Chondrocyte (in vitro differentiated cells): ENCODE data around the gene SLC28A1. TPM values are rescaled to one million over a fixed set of nuclear protein-coding genes. Genes with fewer than 3 reads are reported as not detected.
"Not testable (repeated sequence)": the region's sequence is repeated elsewhere in the genome, so short reads cannot be mapped to it uniquely, and the experiment has no call there.

Source experiments
- DNase-seq: peaks from one replicate; pipeline ENCODE4 v3.0.0; 2021; ENCODE audit warnings: mixed read lengths, low spot score
- H3K27ac Mint-ChIP-seq: one replicate; pipeline ENCODE4 v1.8.0; 2021; ENCODE audit warnings: mild to moderate bottlenecking, moderate library complexity, mixed read lengths; ENCODE audit not compliant: unreplicated experiment
- H3K27me3 Mint-ChIP-seq: 2 replicates; pipeline ENCODE4 v1.8.0; 2021; ENCODE audit warnings: low read depth, mixed read lengths
- H3K36me3 Mint-ChIP-seq: 2 replicates; pipeline ENCODE4 v1.8.0; 2021; ENCODE audit warnings: low read depth, mixed read lengths
- H3K4me1 Mint-ChIP-seq: 2 replicates; pipeline ENCODE4 v1.8.0; 2021; ENCODE audit warnings: low read depth, mild to moderate bottlenecking, mixed read lengths
- H3K4me3 Mint-ChIP-seq: one replicate; pipeline ENCODE4 v1.8.0; 2021; ENCODE audit warnings: mild to moderate bottlenecking, moderate library complexity, mixed read lengths; ENCODE audit not compliant: unreplicated experiment
- H3K9me3 Mint-ChIP-seq: 2 replicates; pipeline ENCODE4 v1.8.0; 2021; ENCODE audit warnings: low read depth, mixed read lengths
- CTCF ChIP-seq: fragments of 200-600 bp; sonication (generic); IDR thresholded peaks from 2 replicates; pipeline ENCODE4 v1.5.0; 2021; ENCODE audit warnings: antibody characterized with exemption, mild to moderate bottlenecking, moderate library complexity
- total RNA-seq: library from RNA; stranded (reverse); gene quantifications from 3 replicates; pipeline ENCODE4 v1.2.1, GENCODE V29; 2021

Gene SLC28A1
- total RNA-seq, 1 donor from 2014 or later, result not detected

- Mint-ChIP-seq H3K36me3 (peaks cover 6% of the 10 kb centered on the region), H3K9me3 (no peaks in the 10 kb centered on the region), H3K27me3 (no peaks in the 10 kb centered on the region), H3K4me3 (no peak overlapping the region), H3K4me1 (no peaks in the 10 kb centered on the region), H3K27ac (no peak overlapping the region)
- TF ChIP-seq CTCF, result no peak
- no peak for DNase-seq
Observed at GRCh38 chr15:84873997-84874396, 10.5 kb upstream of the SLC28A1 start.

- no peaks in the 10 kb centered on the region for H3K9me3 Mint-ChIP-seq
- no peaks in the 10 kb centered on the region for H3K27me3 Mint-ChIP-seq
- no peak for TF ChIP-seq CTCF
- peaks cover 3% of the 10 kb centered on the region for H3K36me3 Mint-ChIP-seq
- no peaks in the 10 kb centered on the region for H3K4me1 Mint-ChIP-seq
- H3K27ac Mint-ChIP-seq, result no peak overlapping the region
- no peak overlapping the region for H3K4me3 Mint-ChIP-seq
- no peak for DNase-seq
Observed at GRCh38 chr15:84874981-84875699, 9.3 kb upstream of the SLC28A1 start.

DNA sequence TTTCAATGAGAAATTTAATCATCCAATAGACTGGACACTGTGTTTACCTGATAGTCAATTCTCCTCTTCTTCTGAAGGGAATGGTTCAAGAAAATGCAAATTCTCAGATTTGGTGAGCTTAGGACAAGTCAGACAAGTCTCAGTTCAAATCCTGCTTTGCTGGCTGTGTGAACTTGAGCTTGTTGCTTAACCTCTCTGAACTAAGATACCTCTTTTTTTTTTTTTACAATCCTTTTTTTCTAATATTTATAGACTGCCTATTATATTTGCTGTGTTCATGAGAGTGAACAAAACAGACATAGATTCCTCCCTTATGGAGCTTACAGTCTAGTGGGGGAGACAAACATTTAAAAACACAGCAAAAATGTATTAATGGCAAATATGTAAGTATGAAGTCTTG, 8.2 kb upstream of the SLC28A1 start:
- H3K36me3 Mint-ChIP-seq, result peaks cover under 1% of the 10 kb centered on the region
- TF ChIP-seq CTCF, result no peak
- H3K27me3 Mint-ChIP-seq, result no peaks in the 10 kb centered on the region
- H3K27ac Mint-ChIP-seq, result no peak overlapping the region
- DNase-seq, result no peak
- no peak overlapping the region for H3K4me3 Mint-ChIP-seq
- no peaks in the 10 kb centered on the region for H3K4me1 Mint-ChIP-seq
- H3K9me3 Mint-ChIP-seq, result no peaks in the 10 kb centered on the region

DNA sequence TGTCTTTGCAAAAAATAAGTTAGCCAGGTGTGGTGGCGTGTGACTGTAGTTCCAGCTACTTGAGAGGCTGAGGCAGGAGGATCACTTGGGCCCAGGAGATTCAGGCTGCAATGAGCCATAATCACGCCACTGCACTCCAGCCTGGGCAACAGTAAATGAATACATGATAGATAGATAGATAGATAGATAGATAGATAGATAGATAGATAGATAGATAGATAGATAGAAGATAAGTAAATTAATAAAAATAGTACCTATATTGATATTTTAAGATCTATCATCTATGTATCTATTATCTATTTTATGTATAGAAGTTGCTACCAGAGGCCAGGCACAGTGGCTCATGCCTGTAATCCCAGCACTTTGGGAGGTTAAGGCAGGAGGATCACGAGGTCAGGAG, 6.8 kb upstream of the SLC28A1 start:
- H3K36me3 Mint-ChIP-seq, DNase-seq, H3K4me3 Mint-ChIP-seq, H3K9me3 Mint-ChIP-seq, H3K27ac Mint-ChIP-seq, H3K27me3 Mint-ChIP-seq, H3K4me1 Mint-ChIP-seq: not testable (repeated sequence)

GRCh38 chr15:84878504-84878903, 6.0 kb upstream of the SLC28A1 start:
- Mint-ChIP-seq H3K27ac (no peak overlapping the region), H3K4me3 (no peak overlapping the region)

More at GRCh38 chr15:84878504-84878903, 6.0 kb upstream of the SLC28A1 start:
- no peaks in the 10 kb centered on the region for H3K36me3 Mint-ChIP-seq
- no peak for DNase-seq
- H3K27me3 Mint-ChIP-seq, result no peaks in the 10 kb centered on the region
- H3K4me1 Mint-ChIP-seq, result peaks cover 3% of the 10 kb centered on the region
- no peaks in the 10 kb centered on the region for H3K9me3 Mint-ChIP-seq
- TF ChIP-seq CTCF, result peak; percentile 77
